GM18909 (cell line): ENCODE results near the gene SPTLC1.
"Not testable (repeated sequence)": the region's sequence is repeated elsewhere in the genome, so short reads cannot be mapped to it uniquely, and the experiment has no call there.

ENCODE experiments used
- ATAC-seq: cut with Tn5 transposase; IDR thresholded peaks from one replicate; pipeline ENCODE4 v1.9.1; 2021; ENCODE audit warnings: mild to moderate bottlenecking; ENCODE audit not compliant: unreplicated experiment, poor library complexity

Gene SPTLC1

GRCh38 chr9:92036411-92036746 is 78.8 kb downstream of the SPTLC1 start:
- no peak for ATAC-seq

GRCh38 chr9:92035687-92036410 is 79.4 kb downstream of the SPTLC1 start:
- ATAC-seq, result no peak

- ATAC-seq, result no peak
Observed at GRCh38 chr9:92035146-92035545, 80.1 kb downstream of the SPTLC1 start.

- ATAC-seq, result no peak
Observed at GRCh38 chr9:92033991-92034390, 81.2 kb downstream of the SPTLC1 start.

GRCh38 chr9:92033307-92033706 is 81.9 kb downstream of the SPTLC1 start:
- no peak for ATAC-seq

- no peak for ATAC-seq
Observed at GRCh38 chr9:92032891-92033290, 82.3 kb downstream of the SPTLC1 start.

GRCh38 chr9:92030367-92030766 is 84.8 kb downstream of the SPTLC1 start:
- ATAC-seq, result no peak

- ATAC-seq, result no peak
Observed at GRCh38 chr9:92029553-92029952, 85.7 kb downstream of the SPTLC1 start.

GRCh38 chr9:92026206-92027002 is 88.8 kb downstream of the SPTLC1 start:
- ATAC-seq, result no peak

- ATAC-seq, result not testable (repeated sequence)
Observed at GRCh38 chr9:92021785-92022541, 93.2 kb downstream of the SPTLC1 start.

- no peak for ATAC-seq
Observed at GRCh38 chr9:92019658-92020057, 95.6 kb downstream of the SPTLC1 start.

GRCh38 chr9:92010705-92011536 is 104.3 kb downstream of the SPTLC1 start:
- ATAC-seq, result no peak

- not testable (repeated sequence) for ATAC-seq
Observed at GRCh38 chr9:92010253-92010652, 105.0 kb downstream of the SPTLC1 start.

- no peak for ATAC-seq
Observed at GRCh38 chr9:92008041-92008440, 107.2 kb downstream of the SPTLC1 start.

- no peak for ATAC-seq
Observed at GRCh38 chr9:92004045-92004392, 111.2 kb downstream of the SPTLC1 start.

GRCh38 chr9:92003308-92004044 is 111.7 kb downstream of the SPTLC1 start:
- ATAC-seq, result no peak

- ATAC-seq, result not testable (repeated sequence)
Observed at GRCh38 chr9:92001948-92002347, 113.3 kb downstream of the SPTLC1 start.

- ATAC-seq, result no peak
Observed at GRCh38 chr9:92001244-92001643, 114.0 kb downstream of the SPTLC1 start.

- ATAC-seq, result no peak
Observed at GRCh38 chr9:91995000-91995655, 120.1 kb downstream of the SPTLC1 start.
